A673 (cell line): ENCODE measurements around the gene COL19A1. TPM values are rescaled to one million over a fixed set of nuclear protein-coding genes. Genes with fewer than 3 reads are reported as not detected.

Source experiments
- BruUV-seq: library from RNA; stranded (reverse); fragments of 400-500 nt; replicated peaks from 2 replicates; lab custom pipeline; 2021; lab: Mats Ljungman, UMichigan
- CTCF ChIA-PET: fragments of 300-600 bp; sonication (Branson Sonifier 250); formaldehyde crosslinking; loops from one replicate; lab custom pipeline; 2022; ENCODE audit warnings: antibody characterized with exemption; lab: Charles Lee
- POLR2A ChIA-PET: fragments of 300-600 bp; sonication (Branson Sonifier 250); formaldehyde crosslinking; loops from one replicate; lab custom pipeline; 2022; ENCODE audit warnings: antibody characterized with exemption; ENCODE audit not compliant: low non-redundant PET; lab: Charles Lee
- DNase-seq: peaks from one replicate; pipeline ENCODE4 v3.0.0-alpha.2; 2015; ENCODE audit warnings: low spot score
- H3K27ac ChIP-seq: fragments of 200-600 bp; sonication (generic); 2 replicates; pipeline ENCODE4 v1.5.1; 2016; ENCODE audit warnings: mixed run types, low read depth, mild to moderate bottlenecking, mixed read lengths, antibody characterized with exemption, low read length; ENCODE audit not compliant: poor library complexity, severe bottlenecking
- H3K27me3 ChIP-seq: fragments of 200-600 bp; sonication (generic); replicated peaks from 2 replicates; pipeline ENCODE4 v1.6.1; 2017; ENCODE audit warnings: mixed run types, low read depth, mild to moderate bottlenecking, mixed read lengths, antibody characterized with exemption, low read length; ENCODE audit not compliant: insufficient read depth, poor library complexity
- H3K36me3 ChIP-seq: fragments of 200-600 bp; sonication (generic); 2 replicates; pipeline ENCODE4 v1.6.1; 2016; ENCODE audit warnings: mixed run types, mild to moderate bottlenecking, mixed read lengths, antibody characterized with exemption, low read length; ENCODE audit not compliant: insufficient read depth, poor library complexity, severe bottlenecking
- H3K4me1 ChIP-seq: fragments of 200-600 bp; sonication (generic); 2 replicates; pipeline ENCODE4 v1.6.1; 2017; ENCODE audit warnings: mixed run types, mild to moderate bottlenecking, mixed read lengths, antibody characterized with exemption, low read length; ENCODE audit not compliant: insufficient read depth, poor library complexity, severe bottlenecking
- H3K4me3 ChIP-seq: fragments of 200-600 bp; sonication (generic); 2 replicates; pipeline ENCODE4 v1.5.1; 2016; ENCODE audit warnings: low read depth, mixed run types, mild to moderate bottlenecking, mixed read lengths, low read length; ENCODE audit not compliant: poor library complexity, severe bottlenecking
- H3K9me3 ChIP-seq: fragments of 200-600 bp; sonication (generic); 2 replicates; pipeline ENCODE4 v1.6.1; 2016; ENCODE audit warnings: mixed run types, low read depth, mild to moderate bottlenecking, mixed read lengths, antibody characterized with exemption, low read length; ENCODE audit not compliant: poor library complexity, severe bottlenecking
- CTCF ChIP-seq: fragments of 300-800, 200-600 bp; sonication (generic); conservative IDR thresholded peaks from 2 replicates; pipeline ENCODE4 v1.5.1; 2017; ENCODE audit warnings: low read depth, mild to moderate bottlenecking, antibody characterized with exemption, low read length, moderate library complexity, mixed read lengths
- EZH2 ChIP-seq: fragments of 200-600 bp; sonication (generic); IDR thresholded peaks from 2 replicates; pipeline ENCODE4 v1.6.1; 2017; ENCODE audit warnings: borderline replicate concordance, low read depth, mild to moderate bottlenecking, mixed read lengths, antibody characterized with exemption, low read length; ENCODE audit not compliant: poor library complexity, severe bottlenecking
- intact Hi-C: fragments of 100-400 bp; cut with micrococcal nuclease; formaldehyde crosslinking; loops from one replicate; pipeline ENCODE4 v1.10.0; 2022; ENCODE audit not compliant: unreplicated experiment
- total RNA-seq: library from RNA; stranded (reverse); gene quantifications from 2 replicates; pipeline ENCODE4 v1.2.3, GENCODE V29; 2021

Gene COL19A1
- total RNA-seq, 1 experiment from 2014 or later = 0.37 TPM

GRCh38 chr6:69985180-69985579 lies 118.8 kb downstream of the COL19A1 start:
- H3K4me1 ChIP-seq = peaks cover 3% of the 10 kb centered on the region
- ChIA-PET CTCF (no interaction called here), POLR2A (no interaction called here)
- no peak overlapping the region for H3K4me3 ChIP-seq
- intact Hi-C loops = no loop called here
- H3K27me3 ChIP-seq = no peaks in the 10 kb centered on the region
- no peaks in the 10 kb centered on the region for H3K36me3 ChIP-seq
- no peaks in the 10 kb centered on the region for H3K9me3 ChIP-seq
- no TSS peak for BruUV-seq
- TF ChIP-seq CTCF (no peak), EZH2 (no peak)
- DNase-seq = no peak
- no peak overlapping the region for H3K27ac ChIP-seq

GRCh38 chr6:69987550-69987949 lies 121.2 kb downstream of the COL19A1 start:
- POLR2A ChIA-PET = no interaction called here
- CTCF ChIA-PET = no interaction called here
- TF ChIP-seq CTCF = no peak
- no peak for TF ChIP-seq EZH2

DNA sequence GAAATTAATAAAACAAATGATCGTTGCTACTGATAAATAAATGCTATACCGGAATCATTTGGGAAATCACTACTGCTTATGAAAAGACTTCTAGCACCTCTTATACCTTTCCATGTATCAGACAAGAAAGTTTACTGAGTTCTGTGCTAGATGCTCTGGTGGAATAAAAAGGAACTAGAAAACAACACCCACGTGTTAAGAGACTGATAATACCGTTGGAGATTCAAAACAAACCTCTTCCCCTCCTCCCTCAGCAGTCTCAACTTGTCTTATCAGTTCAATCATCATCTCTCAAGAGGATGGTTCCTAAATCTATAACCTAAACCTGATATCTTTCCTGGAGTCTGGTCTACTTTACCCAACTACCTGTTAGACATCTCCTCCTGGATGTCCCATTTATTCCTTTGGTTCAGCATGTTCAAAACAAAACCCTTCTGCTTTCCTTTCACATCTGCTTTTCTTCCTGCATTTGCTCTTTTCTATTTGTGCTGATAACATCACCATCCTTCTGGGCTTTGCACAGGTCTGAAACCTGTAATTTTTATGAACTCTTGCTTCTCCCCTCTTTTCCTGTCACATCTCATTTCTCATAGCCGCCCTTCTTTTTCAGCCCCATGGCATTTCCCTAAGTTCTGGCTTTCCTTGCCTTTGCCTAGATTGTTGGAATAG lies 122.2 kb downstream of the COL19A1 start:
- no TSS peak for BruUV-seq
- POLR2A ChIA-PET = interaction anchor here (0.6 kb wide), 1 partner anchor 47 kb away, joined by 3 read pairs; no protein-coding TSS in a partner anchor

More at GRCh38 chr6:69987550-69987949, 121.2 kb downstream of the COL19A1 start:
- Histone ChIP-seq H3K36me3 (no peaks in the 10 kb centered on the region), H3K4me3 (no peak overlapping the region), H3K27ac (no peak overlapping the region), H3K27me3 (no peaks in the 10 kb centered on the region), H3K9me3 (no peaks in the 10 kb centered on the region), H3K4me1 (no peaks in the 10 kb centered on the region)
- intact Hi-C loops = no loop called here
- no TSS peak for BruUV-seq
- no peak for DNase-seq

More for the DNA sequence above, 122.2 kb downstream of the COL19A1 start:
- CTCF ChIA-PET = no interaction called here
- DNase-seq = no peak
- no peaks in the 10 kb centered on the region for H3K36me3 ChIP-seq
- no peaks in the 10 kb centered on the region for H3K27me3 ChIP-seq
- H3K27ac ChIP-seq = no peak overlapping the region
- H3K9me3 ChIP-seq = no peaks in the 10 kb centered on the region
- TF ChIP-seq CTCF = no peak
- TF ChIP-seq EZH2 = no peak
- intact Hi-C loops = no loop called here
- H3K4me3 ChIP-seq = no peak overlapping the region
- no peaks in the 10 kb centered on the region for H3K4me1 ChIP-seq
